NB4 (cell line): ENCODE results near the gene HESX1.

ENCODE experiments used
- DNase-seq: peaks from one replicate; pipeline ENCODE4 v3.0.0; 2010; ENCODE audit warnings: low read depth
- H3K4me3 ChIP-seq: one replicate; pipeline ENCODE4 v1.5.1; 2011; ENCODE audit warnings: mild to moderate bottlenecking, low read depth, low read length, moderate library complexity
- MYC ChIP-seq: IDR thresholded peaks from 2 replicates; pipeline ENCODE4 v1.6.1; 2011; ENCODE audit warnings: low read depth, low read length
- POLR2A ChIP-seq: IDR thresholded peaks from 2 replicates; pipeline ENCODE4 v1.6.1; 2011; ENCODE audit warnings: mild to moderate bottlenecking; ENCODE audit not compliant: insufficient read length; ENCODE audit errors: extremely low read depth
- TF ChIP-seq, protein P1 (sequence below): IDR thresholded peaks from one replicate; pipeline ENCODE4 v1.5.1; 2012; ENCODE audit warnings: low read depth, low read length
- TF ChIP-seq, protein P2 (sequence below): IDR thresholded peaks from 2 replicates; pipeline ENCODE4 v1.6.1; 2011; ENCODE audit warnings: low read depth, low read length

Gene HESX1

DNA sequence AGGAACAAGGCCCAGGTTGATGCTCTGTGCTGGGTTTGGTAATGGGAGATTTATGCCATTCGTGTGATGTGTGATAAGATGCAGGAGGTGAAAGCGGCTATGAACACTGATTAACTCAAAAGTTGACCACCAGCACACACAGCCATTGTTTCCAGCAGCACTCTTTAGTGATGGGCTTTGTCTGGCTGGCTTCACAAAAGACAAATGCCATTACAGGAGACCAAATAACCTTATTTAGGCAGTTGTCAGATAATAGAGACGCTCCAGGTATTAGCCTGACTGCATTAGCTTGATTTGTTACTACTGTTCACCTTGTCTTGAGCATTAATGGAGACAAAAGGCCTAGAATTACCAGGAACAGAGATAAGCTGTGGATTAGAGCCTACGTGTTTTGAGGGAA lies 5.1 kb downstream of the HESX1 start:
- TF ChIP-seq POLR2A, result no peak
- TF ChIP-seq MYC, result no peak
- TF ChIP-seq, protein P1, sequence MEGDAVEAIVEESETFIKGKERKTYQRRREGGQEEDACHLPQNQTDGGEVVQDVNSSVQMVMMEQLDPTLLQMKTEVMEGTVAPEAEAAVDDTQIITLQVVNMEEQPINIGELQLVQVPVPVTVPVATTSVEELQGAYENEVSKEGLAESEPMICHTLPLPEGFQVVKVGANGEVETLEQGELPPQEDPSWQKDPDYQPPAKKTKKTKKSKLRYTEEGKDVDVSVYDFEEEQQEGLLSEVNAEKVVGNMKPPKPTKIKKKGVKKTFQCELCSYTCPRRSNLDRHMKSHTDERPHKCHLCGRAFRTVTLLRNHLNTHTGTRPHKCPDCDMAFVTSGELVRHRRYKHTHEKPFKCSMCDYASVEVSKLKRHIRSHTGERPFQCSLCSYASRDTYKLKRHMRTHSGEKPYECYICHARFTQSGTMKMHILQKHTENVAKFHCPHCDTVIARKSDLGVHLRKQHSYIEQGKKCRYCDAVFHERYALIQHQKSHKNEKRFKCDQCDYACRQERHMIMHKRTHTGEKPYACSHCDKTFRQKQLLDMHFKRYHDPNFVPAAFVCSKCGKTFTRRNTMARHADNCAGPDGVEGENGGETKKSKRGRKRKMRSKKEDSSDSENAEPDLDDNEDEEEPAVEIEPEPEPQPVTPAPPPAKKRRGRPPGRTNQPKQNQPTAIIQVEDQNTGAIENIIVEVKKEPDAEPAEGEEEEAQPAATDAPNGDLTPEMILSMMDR, result no peak
- TF ChIP-seq, protein P2, sequence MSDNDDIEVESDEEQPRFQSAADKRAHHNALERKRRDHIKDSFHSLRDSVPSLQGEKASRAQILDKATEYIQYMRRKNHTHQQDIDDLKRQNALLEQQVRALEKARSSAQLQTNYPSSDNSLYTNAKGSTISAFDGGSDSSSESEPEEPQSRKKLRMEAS, result no peak
- H3K4me3 ChIP-seq, result no peak overlapping the region
- DNase-seq, result no peak

DNA sequence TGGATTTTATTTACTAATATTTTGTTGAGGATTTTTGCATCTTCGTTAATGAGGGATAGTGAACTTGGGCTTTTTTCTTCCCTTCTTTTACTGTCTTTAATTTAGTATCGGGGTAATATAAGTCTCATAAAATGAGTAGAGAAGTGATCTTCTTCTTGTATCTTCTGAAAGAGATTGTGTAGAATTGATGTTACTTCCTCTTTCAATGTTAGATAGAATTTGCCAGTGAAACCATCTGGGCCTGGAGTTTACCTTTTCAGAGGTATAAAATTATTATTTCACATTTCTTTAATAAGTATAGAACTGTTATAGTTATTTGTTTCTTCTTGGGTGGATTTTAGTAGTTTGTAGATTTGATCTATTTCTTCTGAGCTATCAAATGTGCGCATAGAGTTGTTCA lies 7.8 kb downstream of the HESX1 start:
- no peak for DNase-seq
- no peak overlapping the region for H3K4me3 ChIP-seq
- TF ChIP-seq POLR2A, result no peak
- TF ChIP-seq, protein P1, result no peak
- TF ChIP-seq, protein P2, result no peak
- TF ChIP-seq MYC, result no peak

DNA sequence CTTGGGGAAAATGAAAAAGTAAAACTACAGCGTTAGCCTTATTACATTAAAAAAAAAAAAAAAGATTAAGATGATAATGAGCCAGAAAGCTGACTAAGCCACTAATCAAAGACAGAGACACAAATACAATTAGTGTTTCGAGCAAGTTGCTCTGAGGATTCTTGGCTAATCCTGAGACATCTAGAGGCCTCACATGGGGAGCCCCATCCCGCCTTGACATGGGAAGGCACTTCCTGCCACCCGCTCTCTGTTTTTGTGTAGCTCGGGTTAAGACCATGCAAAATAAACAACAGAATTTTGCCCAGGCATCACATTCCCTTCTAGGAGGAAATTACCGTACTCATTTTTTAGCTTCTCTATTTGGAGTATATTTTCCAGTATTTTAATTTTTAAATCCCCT lies 15.3 kb downstream of the HESX1 start:
- no peak overlapping the region for H3K4me3 ChIP-seq
- no peak for DNase-seq
- no peak for TF ChIP-seq POLR2A
- TF ChIP-seq, protein P2, result no peak
- TF ChIP-seq, protein P1, result no peak
- TF ChIP-seq MYC, result no peak

DNA sequence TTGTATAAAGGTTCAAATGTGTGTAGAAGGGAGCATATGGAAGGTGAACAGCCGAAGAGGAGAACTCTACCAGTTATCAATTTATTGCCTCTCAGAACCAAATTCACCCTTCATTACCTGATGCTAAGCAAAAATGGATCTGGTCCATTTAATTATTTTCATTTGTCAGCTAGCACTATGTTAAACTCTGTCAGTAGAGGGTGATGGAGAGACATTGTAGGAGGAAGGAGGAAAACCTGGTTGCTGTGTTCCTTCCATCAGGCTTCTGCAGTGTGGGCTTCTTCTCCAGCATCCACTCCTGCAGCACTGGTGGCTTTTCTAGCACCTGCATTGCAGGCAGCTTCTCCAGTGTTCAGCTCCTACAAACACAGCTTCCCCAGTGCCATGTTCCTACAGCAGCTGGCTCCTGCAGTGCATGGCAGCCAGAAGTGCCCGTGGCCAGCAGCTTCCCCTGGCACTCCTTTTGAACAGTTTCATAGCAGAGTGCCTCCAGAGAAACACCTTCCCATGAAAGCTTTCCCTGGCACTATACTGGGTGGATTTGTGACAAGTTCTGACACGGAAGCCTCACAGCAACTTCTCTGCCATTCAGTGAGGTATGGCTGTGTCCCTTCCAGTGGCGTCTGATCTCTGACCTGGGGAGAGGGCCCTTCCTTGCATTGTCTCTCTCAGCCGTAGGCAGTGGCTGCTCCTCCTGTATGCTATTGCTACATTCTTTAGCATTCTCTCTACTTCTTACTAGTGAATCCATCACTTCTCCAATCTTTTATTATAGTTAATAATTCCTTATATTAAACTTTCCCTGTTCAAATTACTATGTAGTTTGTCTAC lies 20.0 kb downstream of the HESX1 start:
- TF ChIP-seq, protein P1, result peak; percentile 29
- no peak for TF ChIP-seq MYC
- TF ChIP-seq, protein P2, result no peak
- H3K4me3 ChIP-seq, result no peak overlapping the region
- peak; percentile 44 for DNase-seq

DNA sequence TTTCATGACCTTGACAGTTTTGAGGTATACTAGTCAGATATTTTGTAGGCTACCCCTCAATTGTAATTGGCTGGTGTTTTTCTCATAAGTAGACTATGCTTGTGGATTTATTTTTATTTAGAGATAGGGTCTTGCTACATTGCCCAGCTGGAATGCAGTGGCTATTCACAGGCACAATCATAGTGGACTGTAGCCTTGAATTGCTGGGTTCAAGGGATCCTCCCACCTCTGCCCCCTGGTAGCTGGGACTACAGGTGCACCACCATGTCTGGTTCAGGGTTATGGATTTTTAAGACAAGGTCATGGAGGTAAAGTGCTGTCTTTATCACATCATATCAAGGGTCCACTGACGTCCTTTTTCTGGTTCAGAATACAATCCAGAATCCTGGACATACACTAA lies 23.7 kb downstream of the HESX1 start:
- H3K4me3 ChIP-seq, result no peak overlapping the region
- TF ChIP-seq MYC (no peak), POLR2A (no peak)
- TF ChIP-seq, protein P1, result no peak
- TF ChIP-seq, protein P2, result no peak
- DNase-seq, result no peak
